AG04449 (cell line): Measurements from ENCODE around the gene FKBP5.

ENCODE experiments used
- CTCF ChIA-PET: fragments of 350-600 bp; formaldehyde crosslinking; extraction: SDS; loops from one replicate; lab custom pipeline; 2021; ENCODE audit warnings: antibody characterized with exemption; lab: Yijun Ruan, JAX
- POLR2A ChIA-PET: fragments of 400-600, 350-600 bp; formaldehyde crosslinking; extraction: SDS; loops from one replicate; lab custom pipeline; 2020; ENCODE audit warnings: antibody characterized with exemption, inconsistent platforms; lab: Yijun Ruan, JAX
- DNase-seq: peaks from one replicate; pipeline ENCODE4 v3.0.0-alpha.2; 2010; ENCODE audit warnings: low read depth, low spot score
- H3K4me3 ChIP-seq: 2 replicates; pipeline ENCODE4 v1.5.1; 2011; ENCODE audit warnings: low read depth, mild to moderate bottlenecking, control low read depth, low read length
- TF ChIP-seq, protein P1 (sequence below): IDR thresholded peaks from one replicate; pipeline ENCODE4 v1.5.1; 2011; ENCODE audit warnings: mild to moderate bottlenecking, moderate library complexity, low read length, control low read depth, inconsistent platforms; ENCODE audit not compliant: insufficient read depth; ENCODE audit errors: missing control alignments

Gene FKBP5

DNA sequence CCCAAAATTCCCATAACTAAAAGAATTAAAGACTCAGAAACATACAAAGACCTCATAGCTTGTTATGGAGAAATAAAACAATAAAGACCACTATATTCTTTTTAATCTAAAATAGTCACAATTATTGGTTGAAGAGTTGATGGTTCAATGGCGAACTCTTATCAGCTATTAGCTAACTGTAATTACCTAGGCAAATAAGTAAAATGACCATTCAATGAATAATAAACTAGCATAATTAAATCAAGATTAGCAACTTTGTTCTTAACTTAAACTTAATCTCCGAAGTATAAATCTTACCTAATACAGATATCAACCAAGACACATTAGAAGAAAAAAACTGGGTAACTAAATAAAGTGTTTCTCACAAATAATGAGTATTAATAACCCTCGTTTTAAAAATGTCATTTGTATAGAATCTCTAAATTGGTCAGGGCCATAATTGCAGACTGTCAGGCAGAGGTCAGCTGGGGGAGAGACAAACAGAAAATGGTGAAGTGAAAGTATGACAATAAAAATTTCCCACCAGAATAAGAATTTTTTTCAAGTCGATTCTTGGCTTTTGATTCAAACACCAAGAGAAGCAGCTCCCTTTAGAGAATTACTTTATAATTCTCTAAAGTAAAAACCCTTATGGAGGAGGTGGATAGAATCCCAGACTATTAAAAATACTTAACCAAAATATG is 1.7 kb downstream of the FKBP5 start:
- H3K4me3 ChIP-seq, result peak overlapping the region; percentile 70
- no peak for DNase-seq
- TF ChIP-seq, protein P1, sequence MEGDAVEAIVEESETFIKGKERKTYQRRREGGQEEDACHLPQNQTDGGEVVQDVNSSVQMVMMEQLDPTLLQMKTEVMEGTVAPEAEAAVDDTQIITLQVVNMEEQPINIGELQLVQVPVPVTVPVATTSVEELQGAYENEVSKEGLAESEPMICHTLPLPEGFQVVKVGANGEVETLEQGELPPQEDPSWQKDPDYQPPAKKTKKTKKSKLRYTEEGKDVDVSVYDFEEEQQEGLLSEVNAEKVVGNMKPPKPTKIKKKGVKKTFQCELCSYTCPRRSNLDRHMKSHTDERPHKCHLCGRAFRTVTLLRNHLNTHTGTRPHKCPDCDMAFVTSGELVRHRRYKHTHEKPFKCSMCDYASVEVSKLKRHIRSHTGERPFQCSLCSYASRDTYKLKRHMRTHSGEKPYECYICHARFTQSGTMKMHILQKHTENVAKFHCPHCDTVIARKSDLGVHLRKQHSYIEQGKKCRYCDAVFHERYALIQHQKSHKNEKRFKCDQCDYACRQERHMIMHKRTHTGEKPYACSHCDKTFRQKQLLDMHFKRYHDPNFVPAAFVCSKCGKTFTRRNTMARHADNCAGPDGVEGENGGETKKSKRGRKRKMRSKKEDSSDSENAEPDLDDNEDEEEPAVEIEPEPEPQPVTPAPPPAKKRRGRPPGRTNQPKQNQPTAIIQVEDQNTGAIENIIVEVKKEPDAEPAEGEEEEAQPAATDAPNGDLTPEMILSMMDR, result no peak
- POLR2A ChIA-PET, result no interaction called here
- CTCF ChIA-PET, result interaction anchor here (0.7 to 8.5 kb wide), 10 partner anchors 8 to 165 kb away, joined by 3 to 92 read pairs (median 4); partner anchors contain the start of gene ARMC12

DNA sequence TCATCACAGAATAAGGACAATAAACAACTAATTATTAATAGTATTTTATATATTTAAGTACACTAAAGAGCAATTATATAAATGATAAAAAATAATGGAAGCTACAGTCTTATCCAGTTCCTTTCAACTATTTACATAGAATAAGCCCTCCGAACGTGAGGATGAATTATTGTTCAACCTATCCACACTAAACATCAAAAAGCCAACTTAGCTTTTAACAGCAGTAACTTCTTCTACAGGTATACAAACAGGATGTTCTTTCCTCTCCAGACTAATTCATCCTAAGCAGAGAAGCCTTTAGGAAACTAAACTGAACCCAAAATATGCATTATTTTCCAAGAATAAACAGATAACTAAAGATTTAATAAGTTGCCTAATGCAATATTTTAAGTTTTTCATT is 2.3 kb downstream of the FKBP5 start:
- H3K4me3 ChIP-seq, result no peak overlapping the region
- POLR2A ChIA-PET, result no interaction called here
- TF ChIP-seq, protein P1, result no peak
- DNase-seq, result no peak
- CTCF ChIA-PET, result interaction anchor here (1.3 to 8.5 kb wide), 6 partner anchors 10 to 164 kb away, joined by 3 to 92 read pairs (median 9); partner anchors contain the start of gene ARMC12

DNA sequence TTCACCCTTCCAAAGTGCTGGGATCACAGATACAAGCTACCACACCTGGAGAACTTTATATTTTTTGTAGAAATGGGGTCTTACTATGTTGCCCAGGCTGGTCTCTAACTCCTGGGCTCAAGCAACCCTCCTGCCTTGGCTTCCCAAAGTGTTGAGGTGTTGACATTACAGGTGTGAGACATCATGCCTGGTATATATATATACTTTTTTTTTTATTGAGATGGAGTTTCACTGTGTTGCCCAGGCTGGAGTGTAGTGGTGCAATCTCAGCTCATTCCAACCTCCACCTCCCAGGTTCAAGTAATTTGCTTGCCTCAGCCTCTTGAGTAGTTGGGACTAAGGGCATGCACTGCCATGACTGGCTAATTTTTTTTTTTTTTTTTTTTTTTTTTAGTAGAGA is 5.4 kb downstream of the FKBP5 start:
- ChIA-PET CTCF (interaction anchor here (1.0 to 8.5 kb wide), 5 partner anchors 14 to 100 kb away, joined by 3 to 92 read pairs (median 4); no protein-coding TSS in a partner anchor), POLR2A (no interaction called here)
- TF ChIP-seq, protein P1, result no peak
- H3K4me3 ChIP-seq, result no peak overlapping the region
- DNase-seq, result no peak

DNA sequence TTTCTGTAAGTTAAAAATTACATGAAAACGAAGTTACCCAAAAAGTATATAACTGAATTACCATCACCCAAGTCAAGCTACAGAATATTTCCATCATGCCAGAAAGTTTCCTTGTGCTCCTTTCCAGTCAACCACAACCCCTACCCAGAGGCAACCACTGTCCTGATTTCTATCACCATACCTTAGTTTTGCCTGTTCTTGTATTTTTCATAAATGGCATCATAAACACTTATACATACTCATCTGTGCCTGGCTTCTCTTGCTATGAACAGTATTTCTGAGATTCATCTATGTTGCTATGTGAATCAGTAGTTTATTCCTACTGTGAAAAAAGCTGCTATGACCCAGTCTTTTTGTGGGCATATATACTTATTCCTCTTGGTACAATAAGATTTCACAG is 7.4 kb downstream of the FKBP5 start:
- no peak for DNase-seq
- TF ChIP-seq, protein P1, result no peak
- no peak overlapping the region for H3K4me3 ChIP-seq
- ChIA-PET POLR2A (no interaction called here), CTCF (interaction anchor here (0.9 to 8.5 kb wide), 5 partner anchors 38 to 159 kb away, joined by 3 to 92 read pairs (median 4); no protein-coding TSS in a partner anchor)

DNA sequence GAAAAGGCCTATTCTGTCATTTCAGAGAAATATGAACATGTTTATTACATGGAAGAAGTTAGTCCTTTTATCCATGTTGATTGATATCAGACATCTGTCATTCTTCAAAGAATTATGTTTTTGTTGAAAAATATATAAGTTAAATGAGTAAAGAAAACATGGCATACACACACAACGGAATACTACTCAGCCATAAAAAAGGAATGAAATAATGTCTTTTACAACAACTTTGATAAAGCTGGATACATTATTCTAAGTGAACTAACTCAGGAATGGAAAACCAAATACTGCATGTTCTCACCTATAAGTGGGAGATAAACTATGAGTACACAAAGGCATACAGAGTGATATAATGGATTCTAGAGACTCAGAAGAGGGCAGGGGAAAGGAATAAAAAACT is 9.3 kb downstream of the FKBP5 start:
- TF ChIP-seq, protein P1, result no peak
- ChIA-PET CTCF (interaction anchor here (1.0 to 8.5 kb wide), 5 partner anchors 8 to 96 kb away, joined by 3 to 92 read pairs (median 7); no protein-coding TSS in a partner anchor), POLR2A (no interaction called here)
- no peak overlapping the region for H3K4me3 ChIP-seq
- DNase-seq, result no peak

DNA sequence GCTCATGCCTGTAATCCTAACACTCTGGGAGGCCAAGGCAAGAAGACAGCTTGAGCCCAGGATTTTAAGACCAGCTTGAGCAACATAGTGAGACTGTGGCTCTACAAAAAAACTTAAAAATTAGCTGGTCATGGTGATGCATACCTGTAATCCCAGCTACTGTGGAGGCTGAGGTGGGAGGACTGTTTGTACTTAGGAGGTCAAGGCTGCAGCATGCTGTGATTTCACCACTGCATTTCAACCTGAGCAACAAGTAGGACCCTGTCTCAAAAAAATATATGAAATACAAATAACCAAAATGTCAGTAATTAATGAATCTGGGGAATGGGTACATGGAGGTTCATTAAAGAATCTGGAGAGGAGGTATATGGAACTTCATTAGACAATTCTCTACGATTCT is 9.9 kb downstream of the FKBP5 start:
- CTCF ChIA-PET, result interaction anchor here (1.0 to 2.2 kb wide), 5 partner anchors 9 to 91 kb away, joined by 3 to 10 read pairs (median 4); no protein-coding TSS in a partner anchor
- TF ChIP-seq, protein P1, result no peak
- POLR2A ChIA-PET, result no interaction called here
- H3K4me3 ChIP-seq, result no peak overlapping the region
- no peak for DNase-seq
